ENCODE measurements around the gene ROBO2.

Gene ROBO2

GRCh38 chr3:77475507-77475906 is 435.6 kb downstream of the ROBO2 start:
- no peak overlapping the region for H3K4me3 ChIP-seq (ENCODE audit: low read depth, low read length)
- TF ChIP-seq, protein P1, sequence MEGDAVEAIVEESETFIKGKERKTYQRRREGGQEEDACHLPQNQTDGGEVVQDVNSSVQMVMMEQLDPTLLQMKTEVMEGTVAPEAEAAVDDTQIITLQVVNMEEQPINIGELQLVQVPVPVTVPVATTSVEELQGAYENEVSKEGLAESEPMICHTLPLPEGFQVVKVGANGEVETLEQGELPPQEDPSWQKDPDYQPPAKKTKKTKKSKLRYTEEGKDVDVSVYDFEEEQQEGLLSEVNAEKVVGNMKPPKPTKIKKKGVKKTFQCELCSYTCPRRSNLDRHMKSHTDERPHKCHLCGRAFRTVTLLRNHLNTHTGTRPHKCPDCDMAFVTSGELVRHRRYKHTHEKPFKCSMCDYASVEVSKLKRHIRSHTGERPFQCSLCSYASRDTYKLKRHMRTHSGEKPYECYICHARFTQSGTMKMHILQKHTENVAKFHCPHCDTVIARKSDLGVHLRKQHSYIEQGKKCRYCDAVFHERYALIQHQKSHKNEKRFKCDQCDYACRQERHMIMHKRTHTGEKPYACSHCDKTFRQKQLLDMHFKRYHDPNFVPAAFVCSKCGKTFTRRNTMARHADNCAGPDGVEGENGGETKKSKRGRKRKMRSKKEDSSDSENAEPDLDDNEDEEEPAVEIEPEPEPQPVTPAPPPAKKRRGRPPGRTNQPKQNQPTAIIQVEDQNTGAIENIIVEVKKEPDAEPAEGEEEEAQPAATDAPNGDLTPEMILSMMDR (IDR thresholded peaks at IDR 0.05; ENCODE audit: control insufficient read depth, extremely low read depth, insufficient read depth), result no peak
- DNase-seq (ENCODE audit: low read depth), result no peak

GRCh38 chr3:77479021-77479420 is 439.1 kb downstream of the ROBO2 start:
- DNase-seq (ENCODE audit: low read depth), result no peak
- TF ChIP-seq, protein P1 (IDR thresholded peaks at IDR 0.05; ENCODE audit: control insufficient read depth, extremely low read depth, insufficient read depth), result no peak
- H3K4me3 ChIP-seq (ENCODE audit: low read depth, low read length), result no peak overlapping the region

GRCh38 chr3:77489216-77489615 is 449.3 kb downstream of the ROBO2 start:
- TF ChIP-seq, protein P1 (IDR thresholded peaks at IDR 0.05; ENCODE audit: control insufficient read depth, extremely low read depth, insufficient read depth), result no peak
- no peak for DNase-seq (ENCODE audit: low read depth)
- H3K4me3 ChIP-seq (ENCODE audit: low read depth, low read length), result no peak overlapping the region

GRCh38 chr3:77491961-77492360 is 452.1 kb downstream of the ROBO2 start:
- no peak for DNase-seq (ENCODE audit: low read depth)

GRCh38 chr3:77500721-77501120 is 460.8 kb downstream of the ROBO2 start:
- DNase-seq (ENCODE audit: low read depth), result no peak
- no peak overlapping the region for H3K4me3 ChIP-seq (ENCODE audit: low read depth, low read length)
- TF ChIP-seq, protein P1 (IDR thresholded peaks at IDR 0.05; ENCODE audit: control insufficient read depth, extremely low read depth, insufficient read depth), result no peak

More at GRCh38 chr3:77491961-77492360, 452.1 kb downstream of the ROBO2 start:
- TF ChIP-seq, protein P1 (IDR thresholded peaks at IDR 0.05; ENCODE audit: control insufficient read depth, extremely low read depth, insufficient read depth), result no peak
- H3K4me3 ChIP-seq (ENCODE audit: low read depth, low read length), result no peak overlapping the region

- no peak for DNase-seq (ENCODE audit: low read depth)
- no peak overlapping the region for H3K4me3 ChIP-seq (ENCODE audit: low read depth, low read length)
- TF ChIP-seq, protein P1 (IDR thresholded peaks at IDR 0.05; ENCODE audit: control insufficient read depth, extremely low read depth, insufficient read depth), result no peak
These were observed 466.5 kb downstream of the ROBO2 start for GRCh38 chr3:77506384-77506783.

DNA sequence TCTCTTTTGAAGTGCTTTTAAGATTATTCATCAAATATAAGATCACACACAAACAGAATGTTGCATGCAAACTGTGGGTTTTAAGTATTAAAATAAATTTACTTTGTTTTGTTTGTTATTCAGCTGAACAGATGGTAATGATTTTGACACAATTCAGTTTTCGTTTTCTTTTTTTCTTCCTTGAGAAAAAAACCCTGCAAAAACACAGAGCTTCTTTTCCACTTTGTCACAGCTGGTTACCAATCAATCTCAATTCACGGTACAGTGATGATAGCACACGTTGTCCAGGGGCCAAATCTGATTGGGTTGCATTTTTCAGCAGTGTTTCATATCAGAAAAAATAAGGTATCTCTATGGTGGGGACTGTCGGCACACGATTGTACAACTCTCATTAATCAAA is 473.6 kb downstream of the ROBO2 start:
- TF ChIP-seq, protein P1 (IDR thresholded peaks at IDR 0.05; ENCODE audit: control insufficient read depth, extremely low read depth, insufficient read depth), result no peak
- no peak for DNase-seq (ENCODE audit: low read depth)
- no peak overlapping the region for H3K4me3 ChIP-seq (ENCODE audit: low read depth, low read length)
